Measurements from ENCODE around the gene PPIF. TPM values are rescaled to one million over a fixed set of nuclear protein-coding genes. Genes with fewer than 3 reads are reported as not detected.

The PPIF gene
- total and polyA plus RNA-seq, 2 of the 13 experiments (the other 11 are each of a cell fraction or from before 2014, with no cell fraction given): 147 to 157 TPM

- TF ChIP-seq, protein P1, sequence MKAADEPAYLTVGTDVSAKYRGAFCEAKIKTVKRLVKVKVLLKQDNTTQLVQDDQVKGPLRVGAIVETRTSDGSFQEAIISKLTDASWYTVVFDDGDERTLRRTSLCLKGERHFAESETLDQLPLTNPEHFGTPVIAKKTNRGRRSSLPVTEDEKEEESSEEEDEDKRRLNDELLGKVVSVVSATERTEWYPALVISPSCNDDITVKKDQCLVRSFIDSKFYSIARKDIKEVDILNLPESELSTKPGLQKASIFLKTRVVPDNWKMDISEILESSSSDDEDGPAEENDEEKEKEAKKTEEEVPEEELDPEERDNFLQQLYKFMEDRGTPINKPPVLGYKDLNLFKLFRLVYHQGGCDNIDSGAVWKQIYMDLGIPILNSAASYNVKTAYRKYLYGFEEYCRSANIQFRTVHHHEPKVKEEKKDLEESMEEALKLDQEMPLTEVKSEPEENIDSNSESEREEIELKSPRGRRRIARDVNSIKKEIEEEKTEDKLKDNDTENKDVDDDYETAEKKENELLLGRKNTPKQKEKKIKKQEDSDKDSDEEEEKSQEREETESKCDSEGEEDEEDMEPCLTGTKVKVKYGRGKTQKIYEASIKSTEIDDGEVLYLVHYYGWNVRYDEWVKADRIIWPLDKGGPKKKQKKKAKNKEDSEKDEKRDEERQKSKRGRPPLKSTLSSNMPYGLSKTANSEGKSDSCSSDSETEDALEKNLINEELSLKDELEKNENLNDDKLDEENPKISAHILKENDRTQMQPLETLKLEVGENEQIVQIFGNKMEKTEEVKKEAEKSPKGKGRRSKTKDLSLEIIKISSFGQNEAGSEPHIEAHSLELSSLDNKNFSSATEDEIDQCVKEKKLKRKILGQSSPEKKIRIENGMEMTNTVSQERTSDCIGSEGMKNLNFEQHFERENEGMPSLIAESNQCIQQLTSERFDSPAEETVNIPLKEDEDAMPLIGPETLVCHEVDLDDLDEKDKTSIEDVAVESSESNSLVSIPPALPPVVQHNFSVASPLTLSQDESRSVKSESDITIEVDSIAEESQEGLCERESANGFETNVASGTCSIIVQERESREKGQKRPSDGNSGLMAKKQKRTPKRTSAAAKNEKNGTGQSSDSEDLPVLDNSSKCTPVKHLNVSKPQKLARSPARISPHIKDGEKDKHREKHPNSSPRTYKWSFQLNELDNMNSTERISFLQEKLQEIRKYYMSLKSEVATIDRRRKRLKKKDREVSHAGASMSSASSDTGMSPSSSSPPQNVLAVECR (CRISPR knock-in tag; IDR thresholded peaks at IDR 0.05; ENCODE audit: borderline replicate concordance): peak; percentile 15; the same call in 1 of the 2 replicates
- TF ChIP-seq PATZ1 (CRISPR knock-in tag; IDR thresholded peaks at IDR 0.05) (peak; percentile 27; the same call in 1 of the 2 replicates), CEBPG (CRISPR knock-in tag; IDR thresholded peaks at IDR 0.05) (0 out of 2 replicates have a peak, but pooled peaks have one; percentile 5), MEIS2 (CRISPR knock-in tag; IDR thresholded peaks at IDR 0.05) (0 out of 2 replicates have a peak, but pooled peaks have one; percentile 15), HMG20A (CRISPR knock-in tag; IDR thresholded peaks at IDR 0.05; ENCODE audit: borderline replicate concordance) (peak; percentile 34; the same call in 1 of the 2 replicates), SAP130 (CRISPR knock-in tag; IDR thresholded peaks at IDR 0.05; ENCODE audit: low read depth) (peak; percentile 71), TEAD3 (CRISPR knock-in tag; optimal IDR thresholded peaks at IDR 0.05; ENCODE audit: borderline replicate concordance) (peak; percentile 82), ZNF326 (CRISPR knock-in tag; IDR thresholded peaks at IDR 0.05; ENCODE audit: borderline replicate concordance) (no peak), ZNF264 (CRISPR knock-in tag; IDR thresholded peaks at IDR 0.05) (no peak), GATAD2A (CRISPR knock-in tag; IDR thresholded peaks at IDR 0.05) (peak; percentile 66), NR2F6 (IDR thresholded peaks at IDR 0.05) (no peak), NR2F6 (CRISPR knock-in tag; IDR thresholded peaks at IDR 0.05) (peak; percentile 45; the same call in 1 of the 2 replicates), SOX6 (IDR thresholded peaks at IDR 0.05) (no peak), SOX6 (CRISPR knock-in tag; IDR thresholded peaks at IDR 0.05) (peak; percentile 89), ZNF703 (CRISPR knock-in tag; IDR thresholded peaks at IDR 0.05; ENCODE audit: borderline replicate concordance) (no peak), RXRB (CRISPR knock-in tag; IDR thresholded peaks at IDR 0.05; ENCODE audit: borderline replicate concordance) (peak; percentile 49), FOXJ3 (CRISPR knock-in tag; IDR thresholded peaks at IDR 0.05; ENCODE audit: borderline replicate concordance) (peak; percentile 68; the same call in 1 of the 2 replicates), YEATS4 (CRISPR knock-in tag; IDR thresholded peaks at IDR 0.05; ENCODE audit: borderline replicate concordance) (peak; percentile 31; the same call in 1 of the 2 replicates), KAT8 (CRISPR knock-in tag; IDR thresholded peaks at IDR 0.05) (0 out of 2 replicates have a peak, but pooled peaks have one; percentile 22), GTF3A (CRISPR knock-in tag; conservative IDR thresholded peaks at IDR 0.05) (no peak), ZNF451 (CRISPR knock-in tag; IDR thresholded peaks at IDR 0.05) (no peak), ZFP36L1 (CRISPR knock-in tag; IDR thresholded peaks at IDR 0.05) (no peak)
- TF ChIP-seq, protein P2, sequence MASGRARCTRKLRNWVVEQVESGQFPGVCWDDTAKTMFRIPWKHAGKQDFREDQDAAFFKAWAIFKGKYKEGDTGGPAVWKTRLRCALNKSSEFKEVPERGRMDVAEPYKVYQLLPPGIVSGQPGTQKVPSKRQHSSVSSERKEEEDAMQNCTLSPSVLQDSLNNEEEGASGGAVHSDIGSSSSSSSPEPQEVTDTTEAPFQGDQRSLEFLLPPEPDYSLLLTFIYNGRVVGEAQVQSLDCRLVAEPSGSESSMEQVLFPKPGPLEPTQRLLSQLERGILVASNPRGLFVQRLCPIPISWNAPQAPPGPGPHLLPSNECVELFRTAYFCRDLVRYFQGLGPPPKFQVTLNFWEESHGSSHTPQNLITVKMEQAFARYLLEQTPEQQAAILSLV (CRISPR knock-in tag; IDR thresholded peaks at IDR 0.05; ENCODE audit: borderline replicate concordance): no peak
- TF ChIP-seq, protein P3, sequence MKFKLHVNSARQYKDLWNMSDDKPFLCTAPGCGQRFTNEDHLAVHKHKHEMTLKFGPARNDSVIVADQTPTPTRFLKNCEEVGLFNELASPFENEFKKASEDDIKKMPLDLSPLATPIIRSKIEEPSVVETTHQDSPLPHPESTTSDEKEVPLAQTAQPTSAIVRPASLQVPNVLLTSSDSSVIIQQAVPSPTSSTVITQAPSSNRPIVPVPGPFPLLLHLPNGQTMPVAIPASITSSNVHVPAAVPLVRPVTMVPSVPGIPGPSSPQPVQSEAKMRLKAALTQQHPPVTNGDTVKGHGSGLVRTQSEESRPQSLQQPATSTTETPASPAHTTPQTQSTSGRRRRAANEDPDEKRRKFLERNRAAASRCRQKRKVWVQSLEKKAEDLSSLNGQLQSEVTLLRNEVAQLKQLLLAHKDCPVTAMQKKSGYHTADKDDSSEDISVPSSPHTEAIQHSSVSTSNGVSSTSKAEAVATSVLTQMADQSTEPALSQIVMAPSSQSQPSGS (CRISPR knock-in tag; IDR thresholded peaks at IDR 0.05): 0 out of 2 replicates have a peak, but pooled peaks have one; percentile 35
These were observed 11.5 kb downstream of the PPIF start (continued) for GRCh38 chr10:79358811-79359210.

All from HepG2 (cell line).